Stomach (tissue), 9 donors: Measurements from ENCODE around the gene LRSAM1. TPM values are rescaled to one million over a fixed set of nuclear protein-coding genes. Genes with fewer than 3 reads are reported as not detected.
A peak's percentile ranks its signal among the peaks of the same experiment; 100 is the strongest.

Experiments used
- DNase-seq, 2 donors: peaks; one replicate each; pipeline versions ENCODE4 v3.0.0 to v3.0.0-alpha.2; 2013 to 2019
- H3K27ac ChIP-seq, 5 donors: fragments of 200-600 bp in 4 of 5; sonication (generic) in 4 of 5; one replicate each; pipeline ENCODE4 v1.5.1; 2013 to 2019; ENCODE audit warnings: mild to moderate bottlenecking in 1 of 5, moderate library complexity in 1 of 5
- H3K27me3 ChIP-seq, 3 donors: fragments of 200-600 bp; sonication (generic); one replicate each; pipeline ENCODE4 v1.5.1; 2017 to 2019; ENCODE audit warnings: mixed run types in 1 of 3
- H3K36me3 ChIP-seq, 4 donors: fragments of 200-600 bp; sonication (generic); 1 replicate in 3 of 4; 2 replicates in 1 of 4; pipeline ENCODE4 v1.5.1; 2016 to 2019
- H3K4me1 ChIP-seq, 4 donors: fragments of 200-600 bp; sonication (generic); one replicate each; pipeline ENCODE4 v1.5.1; 2016 to 2019
- H3K4me3 ChIP-seq, 4 donors: fragments of 200-600 bp; sonication (generic) in 3 of 4; one replicate each; pipeline ENCODE4 v1.5.1; 2016 to 2019; ENCODE audit warnings: mild to moderate bottlenecking in 1 of 4
- H3K9me3 ChIP-seq, 4 donors: fragments of 200-600 bp; sonication (generic); one replicate each; pipeline ENCODE4 v1.5.1; 2016 to 2019
- CTCF ChIP-seq, 7 experiments: fragments of 450-650 bp in 4 of 7; fragments of 200-600 bp in 3 of 7; sonication (generic) in 3 of 7; IDR thresholded peaks; one replicate each; pipeline ENCODE4 v1.5.1; 2016 to 2019; ENCODE audit warnings: antibody characterized with exemption in 7 of 7, control low read depth in 2 of 7, mild to moderate bottlenecking in 1 of 7
- EP300 ChIP-seq: sonication (generic); formaldehyde crosslinking; IDR thresholded peaks from one replicate; pipeline ENCODE4 v1.6.1; 2017; ENCODE audit warnings: antibody characterized with exemption
- POLR2A ChIP-seq, 4 donors: fragments of 450-650 bp; IDR thresholded peaks; one replicate each; pipeline ENCODE4 v1.6.1; 2016; ENCODE audit warnings: antibody characterized with exemption in 4 of 4, control low read depth in 2 of 4, mild to moderate bottlenecking in 1 of 4, moderate library complexity in 1 of 4
- POLR2AphosphoS5 ChIP-seq, 3 donors: sonication (generic); formaldehyde crosslinking; IDR thresholded peaks; one replicate each; pipeline ENCODE4 v1.6.1; 2016; ENCODE audit warnings: antibody characterized with exemption in 3 of 3
- WGBS, 5 donors: extraction: QIAGEN DNeasy Blood & Tissue Kit in 3 of 5; methylation state at CpG; one replicate each; pipeline versions ENCODE4 v1.1.5 to v1.1.7; 2013 to 2018; 5-methylcytosine and 5-hydroxymethylcytosine counted together
- intact Hi-C: fragments of 100-400 bp; cut with DNase I; formaldehyde crosslinking; loops from one replicate; pipeline ENCODE4 v1.15.1; 2023; ENCODE audit warnings: low total_unique reads
- polyA plus RNA-seq, 3 donors: library from polyadenylated mRNA; stranded (reverse); fragments of 200-250 nt; gene quantifications; one replicate each; pipeline ENCODE4 v1.2.3, GENCODE V29; 2013
- total RNA-seq, 5 donors: library from RNA; depleted of rRNA; stranded (reverse); fragments of >200 nt; gene quantifications; one replicate each; pipeline versions ENCODE4 v1.1.0 to v1.2.3, GENCODE V29; 2014 to 2016
- donor health status: healthy with polysubstance abuse.
- donor health status: Bipolar disorder and iron deficiency.
- donor health status: healthy.

Gene LRSAM1
- total and polyA plus RNA-seq, 8 donors = 7.2 to 138 (median 14.0) TPM

- H3K36me3 ChIP-seq = peaks cover 36 to 89% (median 74%) of the 10 kb centered on the region in 4 donors
- H3K4me1 ChIP-seq = peaks cover 19 to 79% (median 48%) of the 10 kb centered on the region in 4 donors
- H3K9me3 ChIP-seq = peaks cover 4 to 15% (median 10%) of the 10 kb centered on the region in 4 donors
- TF ChIP-seq CTCF (IDR thresholded peaks at IDR 0.05) = peak in 4 of 7 experiments; percentile 25 to 49 (median 41)
- TF ChIP-seq POLR2A (IDR thresholded peaks at IDR 0.05) = no peak
- no peak for TF ChIP-seq EP300
- no peak for TF ChIP-seq POLR2AphosphoS5 (IDR thresholded peaks at IDR 0.05)
- H3K4me3 ChIP-seq = no peak overlapping the region
- intact Hi-C loops = no loop called here
- peak overlapping the region in 3 of 5 donors; percentile 1 to 71 (median 41) for H3K27ac ChIP-seq
- no peak for DNase-seq
- H3K27me3 ChIP-seq = no peaks in the 10 kb centered on the region
- WGBS, 5 donors = 91 to 98% (median 97%) methylated on average over 8 of the region's 8 CpGs
These were observed 74.3 kb downstream of the LRSAM1 start for GRCh38 chr9:127525401-127526188.

- TF ChIP-seq POLR2A (IDR thresholded peaks at IDR 0.05) (no peak), POLR2AphosphoS5 (IDR thresholded peaks at IDR 0.05) (no peak), EP300 (no peak), CTCF (IDR thresholded peaks at IDR 0.05) (no peak)
- peaks cover 9 to 79% (median 36%) of the 10 kb centered on the region in 4 donors for H3K4me1 ChIP-seq
- peaks cover 36 to 90% (median 85%) of the 10 kb centered on the region in 4 donors for H3K36me3 ChIP-seq
- no peak for DNase-seq
- peak overlapping the region in 3 of 5 donors; percentile 36 to 71 (median 62) for H3K27ac ChIP-seq
- intact Hi-C loops = no loop called here
- peaks cover 4 to 15% (median 10%) of the 10 kb centered on the region in 4 donors for H3K9me3 ChIP-seq
- H3K4me3 ChIP-seq = no peak overlapping the region
- H3K27me3 ChIP-seq = no peaks in the 10 kb centered on the region
- whole genome bisulfite sequencing, 5 donors = 78 to 91% (median 85%) methylated on average over 23 to 30 of the region's 30 CpGs
These were observed 75.6 kb downstream of the LRSAM1 start for GRCh38 chr9:127526655-127527559.

- WGBS, 5 donors = 84 to 94% (median 89%) methylated on average over 12 to 17 of the region's 17 CpGs
- H3K36me3 ChIP-seq = peaks cover 36 to 86% (median 82%) of the 10 kb centered on the region in 4 donors
- peaks cover under 1 to 76% (median 28%) of the 10 kb centered on the region in 4 donors for H3K4me1 ChIP-seq
- peak overlapping the region in 3 of 5 donors; percentile 36 to 71 (median 62) for H3K27ac ChIP-seq
- H3K27me3 ChIP-seq = no peaks in the 10 kb centered on the region
- intact Hi-C loops = no loop called here
- TF ChIP-seq EP300 (no peak), POLR2A (IDR thresholded peaks at IDR 0.05) (no peak), CTCF (IDR thresholded peaks at IDR 0.05) (no peak), POLR2AphosphoS5 (IDR thresholded peaks at IDR 0.05) (no peak)
- no peak for DNase-seq
- peaks cover 4 to 15% (median 10%) of the 10 kb centered on the region in 4 donors for H3K9me3 ChIP-seq
- no peak overlapping the region for H3K4me3 ChIP-seq
These were observed 76.4 kb downstream of the LRSAM1 start for GRCh38 chr9:127527560-127528268.
